HG02852 (cell line): ENCODE results near the gene RAD17.
"Not testable (repeated sequence)": the region's sequence is repeated elsewhere in the genome, so short reads cannot be mapped to it uniquely, and the experiment has no call there.

Experiments used
- ATAC-seq: cut with Tn5 transposase; IDR thresholded peaks from one replicate; pipeline ENCODE4 v1.9.1; 2021; ENCODE audit warnings: mild to moderate bottlenecking, moderate library complexity; ENCODE audit not compliant: unreplicated experiment

RAD17 gene

DNA sequence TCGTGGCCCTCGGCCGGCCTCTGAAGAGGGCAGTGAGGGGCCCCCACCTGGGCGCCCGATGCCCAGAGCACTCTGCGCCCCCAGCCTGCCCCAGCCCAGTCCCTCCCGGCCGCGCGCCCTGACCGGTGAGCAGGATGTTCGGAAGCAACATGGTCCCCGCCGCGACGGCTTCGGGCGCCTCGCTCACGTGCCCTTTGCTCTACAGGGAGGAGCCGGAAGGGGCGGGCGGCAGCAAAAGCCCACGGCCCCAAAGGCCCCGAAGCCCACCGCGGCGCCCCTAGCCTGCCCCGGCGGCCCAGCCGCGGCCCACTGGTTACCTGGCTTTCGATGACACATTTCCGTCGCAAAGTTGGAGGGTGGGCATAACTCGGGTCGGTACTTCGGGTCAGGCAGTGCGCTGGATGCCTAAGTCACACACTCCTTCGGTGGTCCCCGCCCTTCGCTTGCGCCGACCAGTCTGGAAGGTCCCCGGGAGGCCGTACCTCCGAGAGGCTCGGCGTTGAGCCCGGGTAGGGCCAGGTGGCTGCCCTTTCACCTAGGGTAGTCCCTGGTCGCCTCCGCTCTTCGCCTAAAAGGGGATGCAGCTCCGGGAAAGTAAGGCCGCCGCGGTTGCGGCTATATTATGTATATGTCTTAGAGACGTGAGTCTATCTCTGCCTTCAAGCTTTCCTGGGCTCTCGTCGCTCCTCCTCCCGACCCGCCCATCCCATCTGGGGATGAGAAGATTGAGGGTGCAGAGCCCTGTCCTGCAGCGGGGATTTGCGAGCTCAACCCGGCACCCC lies at the start of gene RAD17, which contains the start of the genes AK6 and TAF9:
Gene RAD17, plus strand, starts transcription at position 479 of the 782 bp plus-strand sequence. CDS start 2,391 bp downstream, outside the sequence.
Gene AK6, minus strand, starts transcription at position 181 of the 782 bp plus-strand sequence. Its CDS starts 30 bp downstream, at position 151.
Gene TAF9, minus strand, starts transcription at position 181 of the 782 bp plus-strand sequence. CDS start 3,783 bp downstream, outside the sequence.
- peak; percentile 90 for ATAC-seq

DNA sequence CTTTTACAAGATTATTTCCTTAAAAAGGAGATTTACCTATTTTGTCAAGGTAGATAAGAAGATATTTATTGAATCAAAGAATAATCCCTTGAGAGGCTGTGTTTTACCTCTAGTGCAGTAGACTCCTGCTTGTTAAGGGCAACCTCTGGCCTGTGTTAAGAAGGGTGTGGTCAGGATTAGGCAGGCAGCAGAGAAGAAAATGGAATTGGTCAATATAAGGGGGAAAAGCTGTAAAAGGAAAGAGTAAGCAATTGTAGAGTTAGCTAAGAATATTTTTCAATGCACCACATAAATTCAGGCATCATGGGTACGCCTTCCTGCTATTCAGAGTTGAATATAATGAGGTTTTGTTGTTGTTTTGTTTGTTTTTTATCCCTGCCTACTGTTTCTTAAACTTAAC lies 43.3 kb upstream of the RAD17 start:
- no peak for ATAC-seq

- no peak for ATAC-seq
Observed at GRCh38 chr5:69329905-69330489, 39.6 kb upstream of the RAD17 start.

DNA sequence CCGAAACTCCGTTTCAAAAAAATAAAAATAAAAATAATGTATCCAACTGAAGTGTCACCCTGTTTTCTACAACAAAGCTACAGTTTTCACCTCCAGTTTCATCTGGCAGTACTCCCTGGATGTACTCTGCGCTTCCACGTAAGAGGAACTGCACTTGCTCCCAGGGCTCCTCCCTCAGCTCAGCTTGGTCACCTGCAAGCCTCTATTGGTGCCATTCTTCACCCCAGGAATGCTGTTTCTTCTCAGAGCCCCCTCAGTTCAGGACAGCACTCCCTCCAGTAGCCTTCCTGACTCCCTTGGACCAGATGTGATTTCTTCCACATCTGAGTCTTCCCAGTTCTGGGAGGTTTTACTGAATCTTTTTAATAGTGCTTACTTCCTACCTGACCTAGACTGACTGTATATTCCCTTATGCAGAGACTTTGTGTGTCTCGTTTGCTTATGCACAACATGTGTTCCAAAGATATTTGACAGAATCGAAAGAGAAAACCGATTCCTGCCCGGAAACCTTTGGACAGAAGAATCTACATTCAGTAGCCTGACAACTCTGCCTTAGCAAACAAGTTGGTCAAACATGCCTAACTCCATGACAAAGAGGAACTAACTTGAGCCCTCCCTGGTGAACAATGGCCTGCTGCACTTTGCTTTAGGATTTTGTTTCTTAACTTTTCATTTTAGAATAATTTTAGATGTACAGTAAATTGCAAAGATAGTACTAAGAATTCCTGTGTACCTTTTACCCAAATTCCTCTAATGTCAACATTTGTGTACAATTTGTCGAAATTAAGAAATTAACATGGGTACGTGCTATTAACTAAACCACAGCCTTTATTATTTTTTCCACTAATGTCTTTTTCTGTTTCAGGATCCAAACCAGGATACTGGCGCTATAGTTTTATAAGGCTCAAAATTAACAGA lies 37.8 kb upstream of the RAD17 start:
- ATAC-seq = no peak

GRCh38 chr5:69333668-69334315 lies 35.8 kb upstream of the RAD17 start:
- not testable (repeated sequence) for ATAC-seq

DNA sequence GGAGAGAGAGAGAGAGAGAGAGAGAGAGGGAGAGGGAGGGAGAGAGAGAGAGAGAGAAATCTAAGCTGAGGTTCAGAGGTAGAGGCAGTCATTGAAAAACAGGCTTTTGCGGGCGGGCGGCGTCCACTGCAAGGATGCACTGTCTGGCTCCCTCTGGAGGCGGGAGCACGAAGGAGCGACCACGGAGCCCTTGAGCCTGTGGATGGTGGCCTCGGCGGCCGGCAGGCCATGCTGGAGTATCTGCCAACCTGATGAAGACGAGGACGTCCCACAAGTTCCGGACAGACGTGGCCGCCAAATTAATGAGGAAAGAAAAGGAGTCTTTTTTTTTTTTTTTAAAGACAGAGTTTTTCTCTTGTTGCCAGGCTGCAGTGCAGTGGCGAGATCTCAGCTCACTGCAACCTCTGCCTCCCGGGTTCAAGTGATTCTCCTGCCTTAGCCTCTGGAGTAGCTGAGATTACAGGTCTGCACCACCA lies 34.8 kb upstream of the RAD17 start:
- peak; percentile 50 for ATAC-seq

DNA sequence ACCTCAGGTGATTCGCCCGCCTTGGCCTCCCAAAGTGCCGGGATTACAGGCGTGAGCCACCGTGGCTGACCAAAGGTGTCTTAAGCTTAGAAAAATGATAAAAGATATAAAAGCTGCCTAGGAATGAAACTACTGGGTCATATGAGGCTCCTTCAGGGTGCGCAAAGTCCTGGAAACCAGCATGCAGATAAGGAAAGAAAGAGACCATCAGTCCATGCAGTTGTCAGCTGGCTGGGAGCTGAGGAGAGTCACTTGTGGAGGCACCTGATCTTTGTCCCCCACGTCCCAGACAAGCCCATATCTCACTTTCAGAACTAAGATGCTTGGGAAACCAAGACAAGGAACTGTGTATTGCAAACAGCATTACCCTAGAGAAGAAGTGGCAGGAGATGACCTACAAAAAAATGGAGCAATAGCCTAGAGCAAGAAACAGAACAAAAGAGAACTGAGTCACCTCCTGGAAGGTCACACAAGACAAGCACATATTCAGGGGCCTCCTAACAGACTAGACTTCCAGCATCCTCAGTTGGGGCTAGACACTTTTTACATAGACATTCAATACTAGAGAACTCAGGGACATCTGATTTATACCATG lies 34.2 kb upstream of the RAD17 start:
- ATAC-seq = no peak

DNA sequence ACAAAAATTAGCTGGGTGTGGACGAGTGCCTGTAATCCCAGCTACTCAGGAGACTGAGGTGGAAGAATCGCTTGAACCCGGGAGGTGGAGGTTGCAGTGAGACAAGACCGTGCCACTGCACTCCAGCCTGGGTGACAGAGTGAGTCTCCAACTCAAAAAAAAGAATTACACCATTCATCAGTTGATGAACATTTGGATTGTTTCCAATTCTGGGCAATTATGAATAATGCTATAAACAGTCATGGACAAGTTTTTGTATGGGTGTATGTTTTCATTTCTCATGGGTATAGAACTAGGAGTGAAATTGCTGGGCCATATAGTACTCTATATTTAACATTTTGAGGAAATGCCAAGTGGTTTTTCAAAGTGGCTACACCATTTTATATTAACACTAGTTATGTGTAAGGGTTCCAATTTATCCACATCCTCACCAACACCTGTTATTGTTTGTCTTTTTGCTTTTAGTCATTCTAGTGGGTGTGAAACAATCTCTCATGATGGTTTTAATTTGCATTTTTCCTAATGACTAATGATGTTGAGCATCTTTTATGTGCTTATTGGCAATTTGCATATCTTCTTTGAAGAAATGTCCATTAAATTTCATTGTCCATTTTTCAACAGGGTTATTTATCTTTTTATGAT lies 28.0 kb upstream of the RAD17 start:
- ATAC-seq = no peak

GRCh38 chr5:69343083-69343482 lies 26.5 kb upstream of the RAD17 start:
- no peak for ATAC-seq

DNA sequence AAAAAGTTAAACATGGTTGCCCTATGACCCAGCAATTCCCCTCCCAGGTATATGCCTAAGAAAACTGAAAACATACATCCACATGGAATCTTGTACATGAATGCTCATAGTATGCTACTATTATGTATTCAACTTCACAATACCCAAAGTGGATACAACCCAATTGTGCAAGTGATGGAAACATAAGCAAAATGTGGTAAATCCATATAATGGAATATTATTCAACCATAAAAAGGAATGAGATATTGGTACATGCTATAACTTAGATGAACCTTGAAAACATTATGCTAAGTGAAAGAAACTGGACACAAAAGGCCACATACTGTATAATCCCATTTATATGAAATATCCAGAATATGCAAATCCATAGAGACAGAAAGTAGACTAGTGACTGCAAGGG lies 19.0 kb upstream of the RAD17 start:
- ATAC-seq = no peak

GRCh38 chr5:69359699-69360098 lies 9.9 kb upstream of the RAD17 start:
- ATAC-seq = no peak

DNA sequence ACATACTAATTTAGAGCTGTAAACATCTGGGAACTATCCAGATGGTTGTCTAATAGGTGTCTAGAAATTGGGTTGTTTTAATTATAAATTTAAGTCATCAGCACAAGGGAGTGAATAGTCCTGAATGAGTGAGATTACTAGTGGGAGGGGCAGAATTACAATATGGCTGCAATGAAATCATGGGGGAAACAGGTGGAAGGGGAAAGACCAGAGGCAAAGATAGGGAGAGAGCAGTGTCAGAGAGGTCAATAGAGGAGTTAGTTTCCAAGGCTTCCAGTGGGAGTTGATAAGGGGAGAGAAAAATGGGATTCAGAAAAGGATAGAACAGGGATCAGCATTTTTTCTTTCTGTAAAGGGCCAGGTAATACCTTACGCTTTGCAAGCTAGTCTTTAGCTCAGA lies 9.2 kb upstream of the RAD17 start:
- ATAC-seq = no peak

DNA sequence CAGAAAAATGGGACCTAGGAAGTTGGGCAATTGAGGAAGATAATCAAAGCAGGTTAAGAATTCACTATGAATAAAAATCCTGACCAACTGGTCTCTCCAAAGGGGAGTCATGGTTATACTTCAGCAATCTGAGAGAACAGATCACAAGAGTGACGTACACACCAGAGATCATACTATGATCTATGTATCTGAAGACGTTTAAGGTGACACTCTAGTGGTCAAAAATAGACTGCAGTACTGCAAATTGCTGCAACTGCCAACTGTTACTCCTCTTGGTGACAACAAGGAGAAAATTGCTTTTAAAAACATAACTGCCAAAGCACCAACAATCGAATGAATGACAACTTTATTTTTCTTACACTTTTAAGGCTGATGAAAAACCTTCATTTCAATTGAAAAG lies 5.2 kb upstream of the RAD17 start:
- ATAC-seq = no peak

GRCh38 chr5:69364850-69365249 lies 4.8 kb upstream of the RAD17 start:
- no peak for ATAC-seq

- ATAC-seq = no peak
Observed at GRCh38 chr5:69367697-69368279, 1.8 kb upstream of the RAD17 start.

- peak; percentile 30 for ATAC-seq
Observed at GRCh38 chr5:69368458-69369339, 919 bp upstream of the RAD17 start.

- ATAC-seq = not testable (repeated sequence)
Observed at GRCh38 chr5:69370335-69370734, 717 bp downstream of the RAD17 start.

DNA sequence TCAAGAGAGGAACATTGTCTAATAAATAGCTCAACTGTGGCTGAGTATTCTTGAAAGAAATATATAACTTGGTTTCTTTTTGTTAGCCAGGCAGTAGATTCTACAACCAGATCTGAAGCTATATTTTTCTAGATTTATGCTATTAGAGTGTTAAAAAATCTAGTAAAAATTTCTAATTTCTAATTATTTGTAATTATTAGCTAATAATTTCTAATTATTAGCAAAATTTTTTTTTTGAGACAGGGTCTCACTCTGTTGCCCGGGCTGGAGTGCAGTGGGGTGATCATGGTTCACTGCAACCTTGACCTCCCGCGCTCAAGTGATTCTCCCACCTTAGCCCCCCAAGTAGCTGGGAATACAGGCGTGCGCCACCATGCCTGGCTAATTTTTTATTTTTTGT lies 2.8 kb downstream of the RAD17 start:
- no peak for ATAC-seq
